ENCODE results near the gene NDST1.

GRCh38 chr5:150605546-150605945 lies 97.6 kb downstream of the NDST1 start:
- TF ChIP-seq TARDBP (IDR thresholded peaks at IDR 0.05; ENCODE audit: borderline replicate concordance) = no peak
- no peak for TF ChIP-seq MYC (IDR thresholded peaks at IDR 0.05; ENCODE audit: insufficient read depth, insufficient read length, insufficient replicate concordance, low read length, severe bottlenecking)

Measured in GM12878 (cell line).